Peyer's patch (tissue), 4 donors: Measurements from ENCODE around the gene EPHB1.

Source experiments
- POLR2A ChIP-seq, 2 donors: fragments of 450-650 bp; IDR thresholded peaks; one replicate each; pipeline ENCODE4 v1.5.1; 2017; ENCODE audit warnings: antibody characterized with exemption in 2 of 2, mild to moderate bottlenecking in 2 of 2, moderate library complexity in 2 of 2
- TF ChIP-seq, protein P1 (sequence below), 6 experiments: fragments of 450-650 bp in 4 of 6; fragments of 200-600 bp in 2 of 6; sonication (generic) in 1 of 6; IDR thresholded peaks; one replicate each; pipeline ENCODE4 v1.5.1; 2017 to 2019; ENCODE audit warnings: antibody characterized with exemption in 6 of 6, mild to moderate bottlenecking in 3 of 6, moderate library complexity in 1 of 6

DNA sequence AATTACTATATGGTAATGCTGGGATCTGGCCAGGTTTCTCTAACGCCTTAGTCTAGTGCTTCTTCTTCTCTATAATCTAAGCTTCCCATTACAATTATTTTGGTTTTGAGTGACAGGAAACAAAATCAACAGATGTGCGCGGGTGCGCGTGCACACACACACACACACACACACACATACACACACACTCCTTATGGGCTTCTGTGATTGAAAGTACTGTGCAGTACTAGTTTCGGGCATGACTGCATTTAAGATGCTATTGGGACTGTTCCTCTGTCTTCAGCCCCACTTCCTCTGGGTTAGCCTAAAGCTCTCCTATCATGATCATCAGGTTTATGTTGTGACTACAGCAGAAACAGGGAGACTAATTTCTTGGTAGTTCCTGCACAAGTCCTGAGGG lies 32.2 kb downstream of the EPHB1 start:
- TF ChIP-seq, protein P1, sequence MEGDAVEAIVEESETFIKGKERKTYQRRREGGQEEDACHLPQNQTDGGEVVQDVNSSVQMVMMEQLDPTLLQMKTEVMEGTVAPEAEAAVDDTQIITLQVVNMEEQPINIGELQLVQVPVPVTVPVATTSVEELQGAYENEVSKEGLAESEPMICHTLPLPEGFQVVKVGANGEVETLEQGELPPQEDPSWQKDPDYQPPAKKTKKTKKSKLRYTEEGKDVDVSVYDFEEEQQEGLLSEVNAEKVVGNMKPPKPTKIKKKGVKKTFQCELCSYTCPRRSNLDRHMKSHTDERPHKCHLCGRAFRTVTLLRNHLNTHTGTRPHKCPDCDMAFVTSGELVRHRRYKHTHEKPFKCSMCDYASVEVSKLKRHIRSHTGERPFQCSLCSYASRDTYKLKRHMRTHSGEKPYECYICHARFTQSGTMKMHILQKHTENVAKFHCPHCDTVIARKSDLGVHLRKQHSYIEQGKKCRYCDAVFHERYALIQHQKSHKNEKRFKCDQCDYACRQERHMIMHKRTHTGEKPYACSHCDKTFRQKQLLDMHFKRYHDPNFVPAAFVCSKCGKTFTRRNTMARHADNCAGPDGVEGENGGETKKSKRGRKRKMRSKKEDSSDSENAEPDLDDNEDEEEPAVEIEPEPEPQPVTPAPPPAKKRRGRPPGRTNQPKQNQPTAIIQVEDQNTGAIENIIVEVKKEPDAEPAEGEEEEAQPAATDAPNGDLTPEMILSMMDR (IDR thresholded peaks at IDR 0.05): no peak
- no peak for TF ChIP-seq POLR2A (IDR thresholded peaks at IDR 0.05)
